Upper lobe of left lung (tissue), 4 donors: ENCODE measurements around the gene ASIC2.

Experiments used
- CTCF ChIP-seq, 6 experiments: fragments of 450-650 bp in 4 of 6; fragments of 200-600 bp in 2 of 6; sonication (generic) in 2 of 6; IDR thresholded peaks; one replicate each; pipeline ENCODE4 v1.5.1; 2016 to 2019; ENCODE audit warnings: antibody characterized with exemption in 6 of 6
- EP300 ChIP-seq, 4 donors: sonication (generic); formaldehyde crosslinking; IDR thresholded peaks; one replicate each; pipeline ENCODE4 v1.5.1; 2017; ENCODE audit warnings: antibody characterized with exemption in 4 of 4, control low read depth in 2 of 4
- POLR2A ChIP-seq, 4 donors: fragments of 450-650 bp; IDR thresholded peaks; one replicate each; pipeline ENCODE4 v1.5.1; 2016 to 2017; ENCODE audit warnings: antibody characterized with exemption in 4 of 4, mild to moderate bottlenecking in 2 of 4
- POLR2AphosphoS5 ChIP-seq, 2 donors: sonication (generic); formaldehyde crosslinking; IDR thresholded peaks; one replicate each; pipeline ENCODE4 v1.5.1; 2017; ENCODE audit warnings: antibody characterized with exemption in 2 of 2

- TF ChIP-seq CTCF (IDR thresholded peaks at IDR 0.05), result no peak
- no peak for TF ChIP-seq POLR2A (IDR thresholded peaks at IDR 0.05)
- TF ChIP-seq POLR2AphosphoS5 (IDR thresholded peaks at IDR 0.05), result no peak
- no peak for TF ChIP-seq EP300 (IDR thresholded peaks at IDR 0.05)
Observed at GRCh38 chr17:33052856-33053255, 240.2 kb downstream of the ASIC2 start.
